GM20000 (cell line): Measurements from ENCODE around the gene ZDHHC19.
"Not testable (repeated sequence)": the region's sequence is repeated elsewhere in the genome, so short reads cannot be mapped to it uniquely, and the experiment has no call there.

Experiments
- DNase-seq: peaks from one replicate; pipeline ENCODE4 v3.0.0; 2012; ENCODE audit warnings: low spot score
- TF ChIP-seq, protein P1 (sequence below): IDR thresholded peaks from 2 replicates; pipeline ENCODE4 v1.5.1; 2012; ENCODE audit warnings: mild to moderate bottlenecking, control low read depth; ENCODE audit errors: extremely low read depth, missing control alignments

Gene ZDHHC19

DNA sequence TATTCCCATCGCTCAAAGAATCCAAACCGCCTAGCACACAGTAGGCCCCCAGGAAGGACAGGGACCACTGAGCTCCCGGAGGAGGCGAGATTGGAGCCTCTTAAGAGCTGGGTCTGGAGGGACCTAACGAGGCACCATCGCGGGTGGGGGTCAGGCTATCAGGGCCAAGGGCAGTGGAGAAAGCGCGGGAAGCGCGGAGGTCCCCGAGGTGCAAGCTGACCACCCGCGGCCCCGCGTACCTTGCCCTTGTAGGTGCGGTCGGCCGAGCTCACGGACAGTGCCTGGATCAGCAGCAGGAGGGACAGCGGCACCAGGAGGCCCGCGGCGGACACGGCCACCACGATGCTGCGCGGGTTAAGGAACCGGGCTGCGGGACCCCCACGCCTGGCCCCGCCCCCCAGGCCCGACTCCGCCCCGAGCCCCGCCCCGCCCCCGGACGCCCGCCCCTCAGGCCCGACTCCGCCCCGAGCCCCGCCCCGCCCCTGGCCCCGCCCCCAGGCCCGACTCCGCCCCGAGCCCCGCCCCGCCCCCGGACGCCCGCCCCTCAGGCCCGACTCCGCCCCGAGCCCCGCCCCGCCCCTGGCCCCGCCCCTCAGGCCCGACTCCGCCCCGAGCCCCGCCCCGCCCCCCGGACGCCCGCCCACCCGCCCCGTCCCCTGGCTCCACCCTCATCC lies 3.9 kb downstream of the ZDHHC19 start:
- DNase-seq = peak; percentile 72
- TF ChIP-seq, protein P1, sequence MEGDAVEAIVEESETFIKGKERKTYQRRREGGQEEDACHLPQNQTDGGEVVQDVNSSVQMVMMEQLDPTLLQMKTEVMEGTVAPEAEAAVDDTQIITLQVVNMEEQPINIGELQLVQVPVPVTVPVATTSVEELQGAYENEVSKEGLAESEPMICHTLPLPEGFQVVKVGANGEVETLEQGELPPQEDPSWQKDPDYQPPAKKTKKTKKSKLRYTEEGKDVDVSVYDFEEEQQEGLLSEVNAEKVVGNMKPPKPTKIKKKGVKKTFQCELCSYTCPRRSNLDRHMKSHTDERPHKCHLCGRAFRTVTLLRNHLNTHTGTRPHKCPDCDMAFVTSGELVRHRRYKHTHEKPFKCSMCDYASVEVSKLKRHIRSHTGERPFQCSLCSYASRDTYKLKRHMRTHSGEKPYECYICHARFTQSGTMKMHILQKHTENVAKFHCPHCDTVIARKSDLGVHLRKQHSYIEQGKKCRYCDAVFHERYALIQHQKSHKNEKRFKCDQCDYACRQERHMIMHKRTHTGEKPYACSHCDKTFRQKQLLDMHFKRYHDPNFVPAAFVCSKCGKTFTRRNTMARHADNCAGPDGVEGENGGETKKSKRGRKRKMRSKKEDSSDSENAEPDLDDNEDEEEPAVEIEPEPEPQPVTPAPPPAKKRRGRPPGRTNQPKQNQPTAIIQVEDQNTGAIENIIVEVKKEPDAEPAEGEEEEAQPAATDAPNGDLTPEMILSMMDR = no peak

- DNase-seq = not testable (repeated sequence)
Measured at GRCh38 chr3:196205442-196206205, 5.6 kb downstream of the ZDHHC19 start.

DNA sequence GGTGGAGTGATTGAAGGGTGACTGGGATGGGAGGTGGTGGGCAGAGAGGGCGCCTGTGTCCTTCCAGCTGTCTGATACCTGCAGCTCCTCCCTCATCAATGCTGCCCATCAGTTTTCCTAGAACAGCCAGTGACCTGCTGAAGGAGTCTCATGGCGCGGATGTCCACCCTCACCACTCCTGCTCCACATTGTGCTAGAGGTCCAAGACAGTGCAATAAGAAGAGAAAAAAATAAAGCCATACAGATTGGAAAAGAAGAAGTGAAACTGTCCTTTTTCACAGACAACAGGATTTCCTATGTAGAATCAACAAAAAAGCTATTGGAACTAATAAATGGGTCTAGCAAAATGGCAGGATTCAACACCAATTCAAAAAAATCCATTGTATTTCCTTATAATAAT lies 7.4 kb downstream of the ZDHHC19 start:
- TF ChIP-seq, protein P1 = no peak
- no peak for DNase-seq

GRCh38 chr3:196202516-196202970 lies 8.7 kb downstream of the ZDHHC19 start:
- TF ChIP-seq, protein P1 = no peak
- peak; percentile 68 for DNase-seq

GRCh38 chr3:196198771-196199753 lies 12.1 kb downstream of the ZDHHC19 start:
- DNase-seq = no peak
- TF ChIP-seq, protein P1 = peak; percentile 20

- TF ChIP-seq, protein P1 = no peak
- DNase-seq = no peak
Measured at GRCh38 chr3:196198081-196198675, 13.0 kb downstream of the ZDHHC19 start.

DNA sequence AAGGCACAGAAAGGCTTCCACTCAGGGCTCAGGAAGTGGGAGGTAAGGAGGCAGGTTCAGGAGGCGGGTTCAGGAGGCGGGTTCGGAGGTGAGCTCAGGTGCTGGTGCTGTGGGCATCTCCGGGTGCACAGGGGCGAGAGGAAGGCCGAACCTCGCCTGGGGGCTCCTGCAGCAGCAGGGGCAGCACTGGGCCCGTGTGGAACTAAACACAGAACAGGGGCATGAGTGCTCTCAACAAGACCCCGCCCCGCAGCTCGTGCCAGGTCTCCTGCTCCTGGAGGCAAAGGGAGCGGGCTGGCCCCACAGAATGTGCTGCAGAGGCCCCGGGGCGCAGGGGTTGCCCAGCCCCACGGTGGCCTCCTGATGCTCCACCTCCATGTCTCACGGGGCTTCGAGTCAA lies 13.7 kb downstream of the ZDHHC19 start:
- DNase-seq = no peak
- TF ChIP-seq, protein P1 = no peak
